Muscle layer of colon (tissue), 2 donors: ENCODE measurements around the gene TNFRSF4.

Experiments
- H3K27ac ChIP-seq: one replicate; pipeline ENCODE4 v1.7.0; 2013; ENCODE audit warnings: low read depth, mild to moderate bottlenecking, low read length, moderate library complexity
- H3K27me3 ChIP-seq, 2 donors: one replicate each; pipeline ENCODE4 v1.7.0; 2013; ENCODE audit warnings: low read length in 2 of 2, mild to moderate bottlenecking in 2 of 2; ENCODE audit not compliant: insufficient read depth in 2 of 2, control insufficient read depth in 1 of 2
- H3K36me3 ChIP-seq: one replicate; pipeline ENCODE4 v1.7.0; 2013; ENCODE audit warnings: mild to moderate bottlenecking, low read length; ENCODE audit not compliant: insufficient read depth
- H3K4me1 ChIP-seq: one replicate; pipeline ENCODE4 v1.7.0; 2013; ENCODE audit warnings: mild to moderate bottlenecking, low read length; ENCODE audit not compliant: insufficient read depth
- H3K4me3 ChIP-seq, 2 donors: one replicate each; pipeline ENCODE4 v1.7.0; 2013; ENCODE audit warnings: low read length in 2 of 2, low read depth in 1 of 2, mild to moderate bottlenecking in 1 of 2, moderate library complexity in 1 of 2
- H3K9ac ChIP-seq: one replicate; pipeline ENCODE4 v1.7.0; 2013; ENCODE audit warnings: low read length
- H3K9me3 ChIP-seq: one replicate; pipeline ENCODE4 v1.7.0; 2013; ENCODE audit warnings: mild to moderate bottlenecking, low read length
- donor health status: abdominal sarcoma.
- donor health status: Adenocarcinoma of cecum.

Gene TNFRSF4

GRCh38 chr1:1210726-1211540, 3.0 kb downstream of the TNFRSF4 start:
- Histone ChIP-seq H3K27ac (no peak overlapping the region), H3K4me1 (no peaks in the 10 kb centered on the region), H3K4me3 (no peak overlapping the region), H3K9ac (no peak overlapping the region), H3K36me3 (no peaks in the 10 kb centered on the region), H3K9me3 (no peaks in the 10 kb centered on the region), H3K27me3 (peaks cover 9 to 26% of the 10 kb centered on the region in 2 donors)

GRCh38 chr1:1208713-1209433, 5.1 kb downstream of the TNFRSF4 start:
- Histone ChIP-seq H3K27me3 (peaks cover 9 to 39% of the 10 kb centered on the region in 2 donors), H3K27ac (no peak overlapping the region), H3K36me3 (no peaks in the 10 kb centered on the region), H3K4me3 (no peak overlapping the region), H3K9ac (no peak overlapping the region), H3K9me3 (no peaks in the 10 kb centered on the region), H3K4me1 (no peaks in the 10 kb centered on the region)

GRCh38 chr1:1207571-1207892, 6.4 kb downstream of the TNFRSF4 start:
- Histone ChIP-seq H3K27ac (no peak overlapping the region), H3K9me3 (no peaks in the 10 kb centered on the region), H3K36me3 (no peaks in the 10 kb centered on the region), H3K4me1 (no peaks in the 10 kb centered on the region), H3K27me3 (peaks cover 9 to 49% of the 10 kb centered on the region in 2 donors), H3K4me3 (no peak overlapping the region), H3K9ac (no peak overlapping the region)

GRCh38 chr1:1206966-1207531, 6.9 kb downstream of the TNFRSF4 start:
- Histone ChIP-seq H3K27me3 (peaks cover 9 to 49% of the 10 kb centered on the region in 2 donors), H3K27ac (no peak overlapping the region), H3K9ac (no peak overlapping the region), H3K4me3 (no peak overlapping the region), H3K9me3 (no peaks in the 10 kb centered on the region), H3K36me3 (no peaks in the 10 kb centered on the region), H3K4me1 (no peaks in the 10 kb centered on the region)

GRCh38 chr1:1206376-1206965, 7.5 kb downstream of the TNFRSF4 start, which contains the start of gene TNFRSF18:
TSS of gene TNFRSF18 (minus strand) at chr1:1206592. CDS start at chr1:1206571, 21 bp downstream.
- no peaks in the 10 kb centered on the region for H3K9me3 ChIP-seq
- H3K4me3 ChIP-seq, result no peak within 1 kb of the TSS
- H3K27me3 ChIP-seq, result peaks cover 9 to 49% of the 10 kb centered on the region in 2 donors
- H3K27ac ChIP-seq, result no peak within 1 kb of the TSS
- H3K36me3 ChIP-seq, result no peaks in the 10 kb centered on the region
- no peaks in the 10 kb centered on the region for H3K4me1 ChIP-seq
- H3K9ac ChIP-seq, result no peak within 1 kb of the TSS

GRCh38 chr1:1205769-1206375, 8.1 kb downstream of the TNFRSF4 start:
- no peaks in the 10 kb centered on the region for H3K4me1 ChIP-seq
- H3K4me3 ChIP-seq, result no peak overlapping the region
- no peak overlapping the region for H3K9ac ChIP-seq
- no peaks in the 10 kb centered on the region for H3K9me3 ChIP-seq
- H3K27me3 ChIP-seq, result peaks cover 9 to 53% of the 10 kb centered on the region in 2 donors
- H3K36me3 ChIP-seq, result no peaks in the 10 kb centered on the region
- no peak overlapping the region for H3K27ac ChIP-seq

GRCh38 chr1:1204998-1205768, 8.8 kb downstream of the TNFRSF4 start:
- Histone ChIP-seq H3K4me3 (no peak overlapping the region), H3K9ac (no peak overlapping the region), H3K27me3 (peaks cover 9 to 59% of the 10 kb centered on the region in 2 donors), H3K9me3 (no peaks in the 10 kb centered on the region), H3K27ac (no peak overlapping the region), H3K4me1 (no peaks in the 10 kb centered on the region), H3K36me3 (no peaks in the 10 kb centered on the region)

GRCh38 chr1:1204425-1204920, 9.5 kb downstream of the TNFRSF4 start:
- Histone ChIP-seq H3K4me3 (no peak overlapping the region), H3K27me3 (peaks cover 9 to 67% of the 10 kb centered on the region in 2 donors), H3K36me3 (no peaks in the 10 kb centered on the region), H3K4me1 (no peaks in the 10 kb centered on the region), H3K9me3 (no peaks in the 10 kb centered on the region), H3K9ac (no peak overlapping the region), H3K27ac (no peak overlapping the region)

- Histone ChIP-seq H3K4me1 (no peaks in the 10 kb centered on the region), H3K4me3 (no peak overlapping the region), H3K27me3 (peaks cover 9 to 67% of the 10 kb centered on the region in 2 donors), H3K27ac (no peak overlapping the region), H3K36me3 (no peaks in the 10 kb centered on the region), H3K9me3 (no peaks in the 10 kb centered on the region), H3K9ac (no peak overlapping the region)
Measured at GRCh38 chr1:1203561-1204424, 10.2 kb downstream of the TNFRSF4 start.
